M059J (cell line): Measurements from ENCODE around the gene RIF1. TPM values are rescaled to one million over a fixed set of nuclear protein-coding genes. Genes with fewer than 3 reads are reported as not detected.
"Not testable (repeated sequence)": the region's sequence is repeated elsewhere in the genome, so short reads cannot be mapped to it uniquely, and the experiment has no call there.

ENCODE experiments used
- DNase-seq: peaks from one replicate; pipeline ENCODE4 v3.0.0-alpha.2; 2012; ENCODE audit warnings: low read depth
- total RNA-seq: library from RNA; depleted of rRNA; stranded (reverse); fragments of >200 nt; shearing (Covaris generic); gene quantifications from 2 replicates; pipeline ENCODE4 v1.2.3, GENCODE V29; 2014; rRNA removed

Gene RIF1
- 16.8 and 23.9 TPM in 2 replicates for total RNA-seq

DNA sequence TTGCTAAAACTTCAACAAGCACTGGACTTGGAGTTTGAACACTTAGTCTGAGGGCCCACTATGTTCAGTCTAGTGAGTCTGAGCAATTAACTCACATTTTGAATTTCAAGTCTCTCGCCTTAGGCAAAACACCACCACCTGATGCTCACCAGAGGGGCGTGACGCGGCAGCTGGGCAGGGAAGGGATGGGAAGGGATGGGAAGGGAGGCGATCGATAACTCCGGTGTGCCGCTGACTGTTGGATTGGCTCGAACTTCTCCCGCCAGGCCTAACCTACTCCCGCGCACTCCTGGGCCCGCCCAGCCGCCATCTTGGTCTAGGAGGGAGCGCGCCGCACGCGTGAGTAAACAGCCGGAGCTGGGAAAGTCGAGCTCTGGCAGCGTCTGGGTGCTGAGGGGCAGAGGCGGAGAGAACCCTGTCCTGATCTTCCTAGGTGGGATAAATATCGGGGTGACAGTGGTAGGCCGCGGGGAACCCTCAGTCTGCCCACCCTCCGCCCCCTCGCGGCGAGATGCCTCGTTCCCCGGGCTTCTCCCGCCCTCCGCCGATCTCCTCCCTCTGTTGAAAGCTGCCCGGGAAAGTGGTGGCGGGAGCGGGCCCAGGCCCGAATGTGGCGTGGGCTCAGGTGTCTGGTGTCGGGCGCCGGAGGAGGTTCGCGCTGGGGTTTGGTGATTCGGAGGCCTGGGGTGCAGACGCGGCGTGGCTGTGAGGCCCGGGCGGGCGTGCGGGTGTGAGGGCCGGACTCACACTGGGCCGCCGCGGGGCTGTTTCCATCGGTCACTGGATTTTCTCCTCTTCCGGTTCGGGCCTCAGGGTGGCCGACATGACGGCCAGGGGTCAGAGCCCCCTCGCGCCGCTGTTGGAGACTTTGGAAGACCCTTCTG is at the start of gene RIF1:
TSS of gene RIF1 (plus strand) at position 302 of the 884 bp plus-strand sequence. CDS start at position 824, 522 bp downstream.
- DNase-seq: peak; percentile 94

- peak; percentile 13 for DNase-seq
Observed at GRCh38 chr2:151361674-151362370, 47.9 kb upstream of the RIF1 start.

- no peak for DNase-seq
Observed at GRCh38 chr2:151363709-151364108, 46.0 kb upstream of the RIF1 start.

- peak; percentile 59 for DNase-seq
Observed at GRCh38 chr2:151367571-151367970, 42.1 kb upstream of the RIF1 start.

DNA sequence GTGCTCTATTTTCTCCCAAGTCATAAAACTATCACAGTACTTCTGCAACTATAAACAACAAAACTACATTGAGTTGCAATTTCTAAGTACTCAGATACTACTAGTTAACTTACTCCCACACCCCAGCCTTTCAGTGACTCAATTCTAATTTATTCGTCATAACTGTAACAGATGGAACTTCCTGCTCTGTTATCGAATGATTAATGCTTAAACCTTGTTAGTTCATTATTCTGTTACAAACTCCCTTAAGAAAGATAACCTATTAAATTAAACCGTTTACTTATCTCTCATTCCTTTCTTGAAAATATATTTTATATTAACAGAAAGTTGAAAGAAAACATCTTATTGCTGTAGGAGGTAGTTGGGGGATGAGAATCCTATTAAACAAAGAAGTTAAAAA is 35.3 kb upstream of the RIF1 start:
- peak; percentile 82 for DNase-seq

GRCh38 chr2:151379169-151379568 is 30.5 kb upstream of the RIF1 start:
- no peak for DNase-seq

- DNase-seq: no peak
Observed at GRCh38 chr2:151380580-151381235, 29.0 kb upstream of the RIF1 start.

DNA sequence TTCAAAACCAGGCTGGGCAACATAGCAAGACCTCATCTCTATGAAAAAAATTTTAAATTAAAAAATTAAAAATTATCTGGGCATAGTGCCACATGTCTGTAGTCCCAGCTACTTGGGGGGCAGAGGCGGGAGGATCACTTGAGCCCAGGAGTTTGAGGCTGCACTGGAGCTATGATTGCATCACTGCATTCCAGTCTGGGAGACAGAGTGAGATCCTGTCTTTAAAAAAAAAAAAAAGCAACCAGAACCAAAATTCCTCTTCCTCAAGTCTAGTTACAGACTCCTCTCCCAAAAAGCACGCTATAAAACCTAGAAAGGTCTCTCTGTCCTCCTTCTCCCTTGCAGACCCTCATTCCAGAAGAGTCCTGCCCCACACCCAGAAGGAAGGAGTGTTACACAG is 28.4 kb upstream of the RIF1 start:
- DNase-seq: peak; percentile 18

- DNase-seq: no peak
Observed at GRCh38 chr2:151388011-151388410, 21.7 kb upstream of the RIF1 start.

- DNase-seq: no peak
Observed at GRCh38 chr2:151391436-151391835, 18.3 kb upstream of the RIF1 start.

GRCh38 chr2:151394509-151394908 is 15.2 kb upstream of the RIF1 start:
- no peak for DNase-seq

GRCh38 chr2:151395509-151396374 is 14.0 kb upstream of the RIF1 start:
- DNase-seq: no peak

DNA sequence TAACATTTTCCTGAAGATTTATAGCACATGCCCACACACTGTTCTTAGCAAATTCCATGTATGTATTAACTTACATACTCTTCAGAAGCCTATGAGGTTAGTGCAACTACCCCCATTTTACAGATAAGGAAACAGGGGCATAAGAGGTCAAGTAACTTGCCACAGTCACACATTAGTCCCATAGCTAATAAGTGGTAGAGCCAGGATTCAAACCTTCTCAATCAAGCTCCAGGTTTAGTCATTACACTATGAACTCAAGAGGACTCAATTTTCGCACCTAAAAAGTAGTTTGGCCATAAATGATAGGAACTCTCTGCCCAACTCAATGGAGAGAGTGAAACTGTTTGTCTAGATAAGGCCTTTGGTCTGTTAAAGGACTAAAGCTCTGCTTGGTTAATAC is 9.7 kb upstream of the RIF1 start:
- no peak for DNase-seq

DNA sequence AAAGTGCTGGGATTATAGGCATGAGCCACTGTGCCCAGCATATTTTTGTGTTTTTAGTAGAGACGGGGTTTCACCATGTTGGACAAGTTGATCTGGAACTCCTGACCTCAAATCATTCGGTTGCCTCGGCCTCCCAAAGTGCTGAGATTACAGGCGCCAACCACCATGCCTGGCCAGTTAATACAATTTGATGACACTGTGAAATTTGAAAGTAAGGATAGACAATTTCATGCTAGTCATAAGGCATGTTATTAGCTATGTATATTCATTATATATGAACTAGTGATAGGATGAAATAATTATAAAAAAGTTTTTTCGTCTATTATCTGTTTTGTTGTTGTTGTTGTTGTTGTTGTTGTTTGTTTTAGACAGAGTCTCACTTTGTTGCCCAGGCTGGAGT is 8.6 kb upstream of the RIF1 start:
- no peak for DNase-seq

DNA sequence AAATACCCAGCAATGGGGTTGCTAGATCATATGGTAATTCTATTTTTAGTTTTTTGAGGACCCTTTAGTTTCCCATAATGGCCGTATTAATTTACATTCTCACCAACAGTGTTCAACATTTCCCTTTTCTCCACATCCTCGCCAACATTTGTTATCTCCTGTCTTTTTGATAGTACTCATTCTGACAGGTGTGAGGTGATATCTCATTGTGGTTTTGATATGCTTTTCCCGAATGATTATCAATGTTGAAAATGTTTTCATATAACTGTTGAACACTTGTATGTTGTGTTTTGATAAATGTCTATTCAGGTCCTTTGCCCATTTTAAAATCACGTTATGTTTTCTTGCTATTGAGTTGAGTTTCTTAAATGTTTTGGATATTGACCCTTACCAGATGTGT is 5.8 kb upstream of the RIF1 start:
- no peak for DNase-seq

DNA sequence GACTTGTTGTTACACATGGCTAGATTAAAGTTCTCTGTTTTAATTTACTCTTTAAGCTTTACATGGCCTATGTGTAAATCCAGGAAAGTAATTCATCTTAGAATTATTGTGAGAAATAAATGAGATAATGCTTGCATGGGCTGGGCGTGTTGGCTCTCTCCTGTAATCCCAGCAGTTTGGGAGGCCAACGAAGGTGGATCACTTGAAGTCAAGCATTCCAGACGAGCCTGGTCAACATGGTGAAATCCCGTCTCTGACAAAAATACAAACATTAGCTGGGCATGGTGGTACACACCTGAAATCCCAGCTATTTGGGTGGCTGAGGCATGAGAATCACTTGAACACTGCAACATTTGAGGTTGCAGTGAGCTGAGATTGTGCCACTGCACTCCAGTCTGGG is 4.3 kb upstream of the RIF1 start:
- no peak for DNase-seq

- DNase-seq: no peak
Observed at GRCh38 chr2:151407281-151407680, 2.4 kb upstream of the RIF1 start.

GRCh38 chr2:151408788-151409600 is 708 bp upstream of the RIF1 start:
- DNase-seq: no peak

DNA sequence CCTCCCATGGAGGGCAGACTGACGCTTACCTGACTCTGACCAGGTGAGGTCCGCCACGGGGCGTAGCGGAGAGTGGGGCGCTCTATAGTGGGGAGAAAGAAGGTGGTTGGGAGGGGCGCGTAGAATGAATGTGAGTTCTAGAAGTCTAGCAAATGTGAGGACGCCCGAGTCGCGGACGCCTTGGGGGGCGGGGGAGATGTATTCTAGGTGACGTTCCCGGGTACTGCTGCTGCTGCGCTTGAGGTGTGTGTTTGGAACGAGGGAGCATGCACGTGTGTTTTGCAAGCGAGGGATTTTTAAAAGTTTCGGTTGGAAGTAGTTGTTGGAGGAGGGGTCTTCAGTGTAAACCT is 758 bp downstream of the RIF1 start:
- DNase-seq: peak; percentile 54

GRCh38 chr2:151417650-151418049 is 7.9 kb downstream of the RIF1 start:
- DNase-seq: no peak

GRCh38 chr2:151421681-151422080 is 12.0 kb downstream of the RIF1 start:
- not testable (repeated sequence) for DNase-seq
